ENCODE results near the gene GPBP1L1.

DNA sequence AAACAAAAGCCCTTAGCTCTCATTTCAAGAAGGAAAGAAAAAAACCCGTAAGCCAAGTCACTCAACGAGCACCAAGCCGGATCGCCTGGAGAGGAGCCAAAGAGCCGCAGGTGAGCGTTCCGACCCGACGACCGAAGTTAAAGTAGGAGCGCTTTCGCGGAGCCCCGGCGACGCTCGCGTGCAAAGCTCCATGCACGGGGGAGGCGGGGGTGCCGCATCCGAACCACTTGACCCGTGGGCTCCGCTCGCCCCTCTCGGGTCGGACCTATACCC is 382 bp downstream of the GPBP1L1 start:
- TF ChIP-seq, protein P1, sequence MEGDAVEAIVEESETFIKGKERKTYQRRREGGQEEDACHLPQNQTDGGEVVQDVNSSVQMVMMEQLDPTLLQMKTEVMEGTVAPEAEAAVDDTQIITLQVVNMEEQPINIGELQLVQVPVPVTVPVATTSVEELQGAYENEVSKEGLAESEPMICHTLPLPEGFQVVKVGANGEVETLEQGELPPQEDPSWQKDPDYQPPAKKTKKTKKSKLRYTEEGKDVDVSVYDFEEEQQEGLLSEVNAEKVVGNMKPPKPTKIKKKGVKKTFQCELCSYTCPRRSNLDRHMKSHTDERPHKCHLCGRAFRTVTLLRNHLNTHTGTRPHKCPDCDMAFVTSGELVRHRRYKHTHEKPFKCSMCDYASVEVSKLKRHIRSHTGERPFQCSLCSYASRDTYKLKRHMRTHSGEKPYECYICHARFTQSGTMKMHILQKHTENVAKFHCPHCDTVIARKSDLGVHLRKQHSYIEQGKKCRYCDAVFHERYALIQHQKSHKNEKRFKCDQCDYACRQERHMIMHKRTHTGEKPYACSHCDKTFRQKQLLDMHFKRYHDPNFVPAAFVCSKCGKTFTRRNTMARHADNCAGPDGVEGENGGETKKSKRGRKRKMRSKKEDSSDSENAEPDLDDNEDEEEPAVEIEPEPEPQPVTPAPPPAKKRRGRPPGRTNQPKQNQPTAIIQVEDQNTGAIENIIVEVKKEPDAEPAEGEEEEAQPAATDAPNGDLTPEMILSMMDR (IDR thresholded peaks at IDR 0.05) = no peak
- no peak for TF ChIP-seq POLR2A (IDR thresholded peaks at IDR 0.05)
- TF ChIP-seq POLR2AphosphoS5 (IDR thresholded peaks at IDR 0.05) = no peak
- no peak for TF ChIP-seq EP300 (IDR thresholded peaks at IDR 0.05)
